ENCODE measurements around the gene SLC25A21. TPM values are rescaled to one million over a fixed set of nuclear protein-coding genes. Genes with fewer than 3 reads are reported as not detected.
"Not testable (repeated sequence)": the region's sequence is repeated elsewhere in the genome, so short reads cannot be mapped to it uniquely, and the experiment has no call there.

The SLC25A21 gene
- total RNA-seq, 2 experiments from 2014 or later = not detected

DNA sequence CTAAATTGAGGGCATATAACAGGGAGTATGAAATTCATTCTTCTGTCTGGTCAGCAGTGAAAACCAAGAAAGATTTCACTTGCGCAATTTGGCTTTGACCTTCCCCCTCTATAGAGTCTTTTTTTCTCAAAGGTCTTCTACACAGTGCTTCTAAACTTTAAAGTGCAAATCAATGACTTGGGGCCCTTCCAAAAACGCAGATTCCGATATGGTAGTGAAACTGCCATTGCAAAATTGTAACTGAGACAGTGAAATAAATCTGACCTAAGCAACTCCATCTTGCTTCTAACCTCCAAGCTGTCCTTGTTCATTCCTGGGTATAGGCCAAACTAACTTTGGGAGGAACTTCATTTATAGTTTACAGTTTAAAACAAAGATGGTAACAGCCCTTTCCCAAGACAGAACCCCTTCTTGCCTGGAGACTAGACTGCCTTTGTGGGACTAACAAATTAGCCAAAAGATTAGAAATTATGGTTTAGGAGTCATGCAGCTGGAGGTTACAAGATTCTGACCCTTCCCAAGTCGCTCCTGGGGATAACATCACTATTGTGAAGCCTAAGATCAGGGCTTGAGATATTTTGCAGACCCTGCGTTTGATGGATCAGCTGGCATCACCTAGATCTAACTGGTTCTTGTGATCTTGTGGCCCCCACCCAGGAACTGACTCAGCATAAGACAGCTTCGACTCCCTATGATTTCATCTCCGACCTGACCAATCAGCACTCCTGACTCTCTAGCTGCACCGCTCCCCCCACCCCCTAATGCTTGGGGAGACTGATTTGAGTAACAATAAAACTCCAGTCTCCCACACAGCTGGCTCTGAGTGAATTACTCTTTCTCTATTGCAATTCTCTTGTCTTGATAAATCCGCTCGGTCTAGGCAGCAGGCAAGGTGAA, 5.0 kb downstream of the SLC25A21 start:
- ChIA-PET POLR2A (no interaction called here), CTCF (no interaction called here)
- TF ChIP-seq, protein P1, sequence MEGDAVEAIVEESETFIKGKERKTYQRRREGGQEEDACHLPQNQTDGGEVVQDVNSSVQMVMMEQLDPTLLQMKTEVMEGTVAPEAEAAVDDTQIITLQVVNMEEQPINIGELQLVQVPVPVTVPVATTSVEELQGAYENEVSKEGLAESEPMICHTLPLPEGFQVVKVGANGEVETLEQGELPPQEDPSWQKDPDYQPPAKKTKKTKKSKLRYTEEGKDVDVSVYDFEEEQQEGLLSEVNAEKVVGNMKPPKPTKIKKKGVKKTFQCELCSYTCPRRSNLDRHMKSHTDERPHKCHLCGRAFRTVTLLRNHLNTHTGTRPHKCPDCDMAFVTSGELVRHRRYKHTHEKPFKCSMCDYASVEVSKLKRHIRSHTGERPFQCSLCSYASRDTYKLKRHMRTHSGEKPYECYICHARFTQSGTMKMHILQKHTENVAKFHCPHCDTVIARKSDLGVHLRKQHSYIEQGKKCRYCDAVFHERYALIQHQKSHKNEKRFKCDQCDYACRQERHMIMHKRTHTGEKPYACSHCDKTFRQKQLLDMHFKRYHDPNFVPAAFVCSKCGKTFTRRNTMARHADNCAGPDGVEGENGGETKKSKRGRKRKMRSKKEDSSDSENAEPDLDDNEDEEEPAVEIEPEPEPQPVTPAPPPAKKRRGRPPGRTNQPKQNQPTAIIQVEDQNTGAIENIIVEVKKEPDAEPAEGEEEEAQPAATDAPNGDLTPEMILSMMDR (IDR thresholded peaks at IDR 0.05) = no peak
- H3K4me1 ChIP-seq (ENCODE audit: insufficient read depth, low read length) = peaks cover 7% of the 10 kb centered on the region
- H3K9me3 ChIP-seq (ENCODE audit: control insufficient read depth in 1 of 2, insufficient read depth in 1 of 2, low read length in 2 of 2) = peaks cover 0 to 8% of the 10 kb centered on the region in 2 experiments
- H3K27me3 ChIP-seq (ENCODE audit: control insufficient read depth in 1 of 2, insufficient read depth in 2 of 2, low read length in 2 of 2) = peaks cover 4 to 6% of the 10 kb centered on the region in 2 experiments
- H3K4me3 Mint-ChIP-seq = no peak overlapping the region
- intact Hi-C loops (cut with DNase I, micrococcal nuclease) = no loop called here
- no peaks in the 10 kb centered on the region for H3K36me3 ChIP-seq (ENCODE audit: insufficient read depth, low read length)
- ATAC-seq (ENCODE audit: poor library complexity) = no peak
- no peaks in the 10 kb centered on the region for H3K36me3 Mint-ChIP-seq (ENCODE audit: low read depth)
- no peak overlapping the region for H3K27ac Mint-ChIP-seq
- no peak overlapping the region for H3K27ac ChIP-seq (ENCODE audit: low read depth in 1 of 2, low read length in 2 of 2)
- H3K4me1 Mint-ChIP-seq (ENCODE audit: low read depth) = no peaks in the 10 kb centered on the region
- no peak for DNase-seq
- H3K4me3 ChIP-seq (ENCODE audit: low read length) = no peak overlapping the region
- peaks cover 5% of the 10 kb centered on the region for H3K9me3 Mint-ChIP-seq
- peaks cover 7% of the 10 kb centered on the region for H3K27me3 Mint-ChIP-seq

DNA sequence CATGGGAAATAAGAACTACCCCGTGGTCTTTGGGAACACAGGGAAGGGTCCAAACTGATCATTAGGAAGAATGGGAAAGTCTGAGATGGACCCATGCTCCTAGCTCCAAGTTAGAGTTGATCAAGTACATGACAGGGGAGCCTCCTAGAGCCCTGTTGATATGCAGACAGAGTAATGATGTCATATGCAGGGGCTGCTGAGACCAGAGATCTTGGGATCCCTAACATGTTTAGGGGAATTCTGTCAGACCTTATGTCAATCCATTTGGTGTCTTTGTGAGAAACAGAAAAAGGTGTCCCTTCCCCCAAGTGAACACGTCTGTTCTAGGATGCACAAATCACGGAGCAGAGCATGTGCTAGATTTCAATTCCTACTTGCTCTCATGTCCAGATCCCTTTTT, 6.6 kb downstream of the SLC25A21 start:
- no peaks in the 10 kb centered on the region for H3K4me1 ChIP-seq (ENCODE audit: insufficient read depth, low read length)
- intact Hi-C loops (cut with DNase I, micrococcal nuclease) = no loop called here
- peaks cover 0 to 6% of the 10 kb centered on the region in 2 experiments for H3K9me3 ChIP-seq (ENCODE audit: control insufficient read depth in 1 of 2, insufficient read depth in 1 of 2, low read length in 2 of 2)
- H3K27ac Mint-ChIP-seq = no peak overlapping the region
- no peak overlapping the region for H3K27ac ChIP-seq (ENCODE audit: low read depth in 1 of 2, low read length in 2 of 2)
- ChIA-PET POLR2A (no interaction called here), CTCF (no interaction called here)
- TF ChIP-seq, protein P1 (IDR thresholded peaks at IDR 0.05) = no peak
- H3K36me3 ChIP-seq (ENCODE audit: insufficient read depth, low read length) = no peaks in the 10 kb centered on the region
- no peaks in the 10 kb centered on the region for H3K36me3 Mint-ChIP-seq (ENCODE audit: low read depth)
- no peak overlapping the region for H3K4me3 ChIP-seq (ENCODE audit: low read length)
- no peaks in the 10 kb centered on the region for H3K4me1 Mint-ChIP-seq (ENCODE audit: low read depth)
- DNase-seq = no peak
- H3K27me3 Mint-ChIP-seq = no peaks in the 10 kb centered on the region
- no peak overlapping the region for H3K4me3 Mint-ChIP-seq
- peaks cover 0 to 6% of the 10 kb centered on the region in 2 experiments for H3K27me3 ChIP-seq (ENCODE audit: control insufficient read depth in 1 of 2, insufficient read depth in 2 of 2, low read length in 2 of 2)
- peaks cover 7% of the 10 kb centered on the region for H3K9me3 Mint-ChIP-seq
- no peak for ATAC-seq (ENCODE audit: poor library complexity)

DNA sequence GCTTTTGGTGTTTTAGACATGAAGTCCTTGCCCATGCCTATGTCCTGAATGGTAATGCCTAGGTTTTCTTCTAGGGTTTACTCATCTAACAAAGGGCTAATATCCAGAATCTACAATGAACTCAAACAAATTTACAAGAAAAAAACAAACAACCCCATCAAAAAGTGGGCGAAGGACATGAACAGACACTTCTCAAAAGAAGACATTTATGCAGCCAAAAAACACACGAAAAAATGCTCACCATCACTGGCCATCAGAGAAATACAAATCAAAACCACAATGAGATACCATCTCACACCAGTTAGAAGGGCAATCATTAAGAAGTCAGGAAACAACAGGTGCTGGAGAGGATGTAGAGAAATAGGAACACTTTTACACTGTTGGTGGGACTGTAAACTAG, 10.1 kb downstream of the SLC25A21 start:
- intact Hi-C loops (cut with DNase I, micrococcal nuclease); H3K9me3 Mint-ChIP-seq; H3K4me1 Mint-ChIP-seq (ENCODE audit: low read depth); H3K36me3 ChIP-seq (ENCODE audit: insufficient read depth, low read length); DNase-seq; H3K27me3 Mint-ChIP-seq; CTCF ChIA-PET; H3K4me1 ChIP-seq (ENCODE audit: insufficient read depth, low read length); ATAC-seq (ENCODE audit: poor library complexity); H3K4me3 ChIP-seq (ENCODE audit: low read length); H3K27ac Mint-ChIP-seq; H3K36me3 Mint-ChIP-seq (ENCODE audit: low read depth); H3K27ac ChIP-seq (ENCODE audit: low read depth in 1 of 2, low read length in 2 of 2); H3K4me3 Mint-ChIP-seq; H3K9me3 ChIP-seq (ENCODE audit: control insufficient read depth in 1 of 2, insufficient read depth in 1 of 2, low read length in 2 of 2); POLR2A ChIA-PET; H3K27me3 ChIP-seq (ENCODE audit: control insufficient read depth in 1 of 2, insufficient read depth in 2 of 2, low read length in 2 of 2): not testable (repeated sequence)

Measured in CD4-positive, alpha-beta T cell (primary cell).